Smooth muscle cell (in vitro differentiated cells): ENCODE results near the gene CGB5. TPM values are rescaled to one million over a fixed set of nuclear protein-coding genes. Genes with fewer than 3 reads are reported as not detected.
"Not testable (repeated sequence)": the region's sequence is repeated elsewhere in the genome, so short reads cannot be mapped to it uniquely, and the experiment has no call there.

Source experiments
- DNase-seq: peaks from one replicate; lab custom pipeline; 2025; ENCODE audit not compliant: unreplicated experiment; lab: John Stamatoyannopoulos, UW
- H2AFZ ChIP-seq: fragments of 200-600 bp; sonication (generic); 2 replicates; pipeline ENCODE4 v1.6.0; 2016; ENCODE audit warnings: antibody characterized with exemption, low read depth, mild to moderate bottlenecking
- H3F3A ChIP-seq: fragments of 200-600 bp; sonication (generic); 2 replicates; pipeline ENCODE4 v1.6.0; 2017; ENCODE audit warnings: antibody characterized with exemption, low read depth
- H3K27ac ChIP-seq: fragments of 200-600 bp; sonication (generic); 2 replicates; pipeline ENCODE4 v1.5.1; 2016; ENCODE audit warnings: low read depth, mild to moderate bottlenecking
- H3K27me3 ChIP-seq: fragments of 200-600 bp; sonication (generic); 2 replicates; pipeline ENCODE4 v1.6.1; 2016; ENCODE audit warnings: low read depth, mild to moderate bottlenecking
- H3K36me3 ChIP-seq: fragments of 200-600 bp; sonication (generic); 2 replicates; pipeline ENCODE4 v1.5.1; 2016; ENCODE audit warnings: low read depth
- H3K4me1 ChIP-seq: fragments of 200-600 bp; sonication (generic); 2 replicates; pipeline ENCODE4 v1.5.1; 2016; ENCODE audit warnings: low read depth
- H3K4me2 ChIP-seq: fragments of 200-600 bp; sonication (generic); 2 replicates; pipeline ENCODE4 v1.6.0; 2016; ENCODE audit warnings: mild to moderate bottlenecking
- H3K4me3 ChIP-seq: fragments of 200-600 bp; sonication (generic); 2 replicates; pipeline ENCODE4 v1.5.1; 2016; ENCODE audit warnings: mild to moderate bottlenecking
- H3K79me2 ChIP-seq: fragments of 200-600 bp; sonication (generic); 2 replicates; pipeline ENCODE4 v1.6.0; 2016; ENCODE audit warnings: low read depth, mild to moderate bottlenecking
- H3K9ac ChIP-seq: fragments of 200-600 bp; sonication (generic); 2 replicates; pipeline ENCODE4 v1.6.0; 2016; ENCODE audit warnings: low read depth
- H3K9me3 ChIP-seq: fragments of 200-600 bp; sonication (generic); replicated peaks from 2 replicates; pipeline ENCODE4 v1.5.1; 2016; ENCODE audit warnings: low read depth
- H4K20me1 ChIP-seq: fragments of 200-600 bp; sonication (generic); 2 replicates; pipeline ENCODE4 v1.6.0; 2016; ENCODE audit warnings: low read depth
- CTCF ChIP-seq: fragments of 200-600 bp; sonication (generic); IDR thresholded peaks from 2 replicates; pipeline ENCODE4 v1.5.1; 2017; ENCODE audit warnings: borderline replicate concordance, mild to moderate bottlenecking, antibody characterized with exemption; ENCODE audit not compliant: insufficient read depth, poor library complexity, severe bottlenecking
- WGBS: methylation state at CpG from one replicate; pipeline ENCODE4 v1.1.7; 2016; ENCODE audit warnings: low lambda C conversion rate; 5-methylcytosine and 5-hydroxymethylcytosine counted together
- polyA plus RNA-seq: library from polyadenylated mRNA; unstranded; fragments of >200 nt; fragmentation: Nextera tagmentation; extraction: Ambion mirVana; gene quantifications from 2 replicates; pipeline ENCODE4 v1.2.1, GENCODE V29; 2016
- total RNA-seq: library from RNA; depleted of rRNA; stranded (reverse); fragments of >200 nt; gene quantifications from 2 replicates; pipeline ENCODE4 v1.2.3, GENCODE V29; 2014

Gene CGB5
- total and polyA plus RNA-seq, 2 experiments from 2014 or later = 2.0 TPM; not detected in 1

- H3K9ac ChIP-seq, H3K36me3 ChIP-seq, H3K4me1 ChIP-seq, H3K9me3 ChIP-seq, H3F3A ChIP-seq, H4K20me1 ChIP-seq, H3K4me3 ChIP-seq, H3K27me3 ChIP-seq, DNase-seq, H3K79me2 ChIP-seq, H3K4me2 ChIP-seq, H2AFZ ChIP-seq, H3K27ac ChIP-seq: not testable (repeated sequence)
- TF ChIP-seq CTCF = peak; percentile 52
- 49% methylated on average over 28 of the region's 28 CpGs for WGBS
Observed at GRCh38 chr19:49031642-49032301, 11.9 kb upstream of the CGB5 start, which contains the start of gene CGB2. TSS of gene CGB2 (plus strand) at chr19:49031890. CDS start at chr19:49032096, 206 bp downstream.

GRCh38 chr19:49036815-49037214 is 6.8 kb upstream of the CGB5 start, which contains the start of gene CGB1:
TSS of gene CGB1 (minus strand) at chr19:49036895. CDS start at chr19:49036711, 184 bp downstream.
- H3K4me3 ChIP-seq, H3K4me1 ChIP-seq, H3K9me3 ChIP-seq, H4K20me1 ChIP-seq, H3F3A ChIP-seq, H3K9ac ChIP-seq, H3K4me2 ChIP-seq, H3K27me3 ChIP-seq, H3K36me3 ChIP-seq, DNase-seq, H3K27ac ChIP-seq, H2AFZ ChIP-seq, H3K79me2 ChIP-seq: not testable (repeated sequence)
- WGBS = 67% methylated on average over 18 of the region's 18 CpGs
- TF ChIP-seq CTCF = peak; percentile 63

GRCh38 chr19:49038111-49038510 is 5.5 kb upstream of the CGB5 start:
- not testable (repeated sequence) for H3K4me3 ChIP-seq, H3K79me2 ChIP-seq, DNase-seq, H2AFZ ChIP-seq, H3K4me1 ChIP-seq, H3K36me3 ChIP-seq, H3K27me3 ChIP-seq, H3F3A ChIP-seq, H4K20me1 ChIP-seq, H3K4me2 ChIP-seq, H3K9me3 ChIP-seq
- 89% methylated on average over 8 of the region's 8 CpGs for WGBS
- peak overlapping the region; percentile 60 for H3K9ac ChIP-seq
- H3K27ac ChIP-seq = peak overlapping the region; percentile 81

- not testable (repeated sequence) for H3F3A ChIP-seq, H3K36me3 ChIP-seq, H3K79me2 ChIP-seq, DNase-seq, H3K4me2 ChIP-seq, H3K9me3 ChIP-seq, H3K4me3 ChIP-seq, H4K20me1 ChIP-seq, H3K27me3 ChIP-seq, H3K4me1 ChIP-seq, H2AFZ ChIP-seq
- Histone ChIP-seq H3K9ac (peak overlapping the region; percentile 60), H3K27ac (peak overlapping the region; percentile 81)
- 52% methylated on average over 23 of the region's 26 CpGs for WGBS
Observed at GRCh38 chr19:49038557-49039276, 4.9 kb upstream of the CGB5 start.

- H3K4me2 ChIP-seq, H3K9ac ChIP-seq, H3K79me2 ChIP-seq, H3K4me1 ChIP-seq, H3K36me3 ChIP-seq, H3F3A ChIP-seq, H3K9me3 ChIP-seq, DNase-seq, H4K20me1 ChIP-seq, H3K4me3 ChIP-seq, H3K27me3 ChIP-seq, H2AFZ ChIP-seq: not testable (repeated sequence)
- peak overlapping the region; percentile 81 for H3K27ac ChIP-seq
- 71% methylated on average over 7 of the region's 9 CpGs for WGBS
Observed at GRCh38 chr19:49039736-49040135, 3.9 kb upstream of the CGB5 start.
